Measurements from ENCODE around the gene HSD17B7. TPM values are rescaled to one million over a fixed set of nuclear protein-coding genes. Genes with fewer than 3 reads are reported as not detected.

Gene HSD17B7
- total RNA-seq, 4 donors from 2014 or later = 8.5 to 21.4 (median 19.9) TPM

- no peak for TF ChIP-seq CTCF (IDR thresholded peaks at IDR 0.05; ENCODE audit: low read depth)
Observed at GRCh38 chr1:162844153-162844552, 53.7 kb downstream of the HSD17B7 start.

- TF ChIP-seq CTCF (IDR thresholded peaks at IDR 0.05; ENCODE audit: low read depth) = no peak
Observed at GRCh38 chr1:162846256-162847212, 56.0 kb downstream of the HSD17B7 start.

GRCh38 chr1:162847839-162848453, 57.4 kb downstream of the HSD17B7 start:
- TF ChIP-seq CTCF (IDR thresholded peaks at IDR 0.05; ENCODE audit: low read depth) = no peak

- TF ChIP-seq CTCF (IDR thresholded peaks at IDR 0.05; ENCODE audit: low read depth) = no peak
Observed at GRCh38 chr1:162849711-162850110, 59.2 kb downstream of the HSD17B7 start.

- TF ChIP-seq CTCF (IDR thresholded peaks at IDR 0.05; ENCODE audit: low read depth) = no peak
Observed at GRCh38 chr1:162851341-162851740, 60.8 kb downstream of the HSD17B7 start.

- TF ChIP-seq CTCF (IDR thresholded peaks at IDR 0.05; ENCODE audit: low read depth) = no peak
Observed at GRCh38 chr1:162854245-162854882, 63.9 kb downstream of the HSD17B7 start.
